ENCODE data around the gene MROH9. TPM values are rescaled to one million over a fixed set of nuclear protein-coding genes. Genes with fewer than 3 reads are reported as not detected.

The MROH9 gene
- total RNA-seq, 1 donor from 2014 or later = not detected

DNA sequence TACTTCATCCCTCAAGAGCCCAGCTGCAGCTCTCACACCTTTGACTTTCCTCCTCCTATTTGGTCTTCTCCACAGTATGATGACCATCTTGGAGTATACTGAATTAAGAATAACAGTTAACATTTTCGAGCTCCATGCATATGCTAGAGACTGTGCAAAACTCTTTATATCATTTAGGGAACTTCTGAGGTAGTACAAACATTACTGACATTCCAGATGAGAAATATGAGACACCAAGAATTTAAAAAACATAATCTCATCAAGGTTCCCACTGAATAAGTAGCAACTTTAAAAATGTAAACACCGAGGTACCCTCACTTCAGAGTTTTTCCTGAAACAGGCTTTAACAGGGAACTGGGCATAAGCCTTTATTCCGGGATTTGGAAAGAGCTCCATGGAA is 178.0 kb downstream of the MROH9 start:
- Mint-ChIP-seq H3K4me1 (no peaks in the 10 kb centered on the region), H3K36me3 (ENCODE audit: low read depth) (no peaks in the 10 kb centered on the region), H3K27me3 (no peaks in the 10 kb centered on the region), H3K27ac (no peak overlapping the region), H3K9me3 (no peaks in the 10 kb centered on the region), H3K4me3 (no peak overlapping the region)
- intact Hi-C loops (cut with micrococcal nuclease) = no loop called here
- DNase-seq = no peak

Other genes starting within 250 kb of the MROH9 start
- not detected in 2 replicates for gene FMO3, start 155.4 kb downstream of the MROH9 start, total RNA-seq
- gene FMO2, start 249.8 kb downstream of the MROH9 start, total RNA-seq = not detected in 2 replicates